Endothelial cell of umbilical vein (primary cell): ENCODE results near the gene ZNF260. TPM values are rescaled to one million over a fixed set of nuclear protein-coding genes. Genes with fewer than 3 reads are reported as not detected.

Source experiments
- BruUV-seq: library from RNA; stranded (reverse); fragments of 400-500 nt; replicated peaks from 2 replicates; lab custom pipeline; 2021; lab: Mats Ljungman, UMichigan
- CTCF ChIA-PET: fragments of 300-600, 350-600 bp; sonication (Branson Sonifier 250); formaldehyde crosslinking; loops from one replicate; lab custom pipeline; 2021; ENCODE audit warnings: antibody characterized with exemption, inconsistent platforms; lab: Charles Lee
- POLR2A ChIA-PET: fragments of 300-600, 350-600 bp; sonication (Branson Sonifier 250); formaldehyde crosslinking; loops from one replicate; lab custom pipeline; 2021; ENCODE audit warnings: antibody characterized with exemption, inconsistent platforms; lab: Charles Lee
- DNase-seq: peaks from one replicate; pipeline ENCODE4 v3.0.0-alpha.2; 2011; ENCODE audit warnings: low read depth, low spot score
- FAIRE-seq: peaks from 2 replicates; lab custom pipeline; 2011; peaks lifted over from hg19 to GRCh38; lab: Jason Lieb, UNC
- H2AFZ ChIP-seq: 2 replicates; pipeline ENCODE4 v1.6.0; 2012; ENCODE audit warnings: low read depth, low read length, control low read depth, inconsistent platforms
- H3K27ac ChIP-seq: 2 replicates; pipeline ENCODE4 v1.5.1; 2011; ENCODE audit warnings: low read depth, mild to moderate bottlenecking, control low read depth, low read length, moderate library complexity; ENCODE audit not compliant: insufficient read depth
- H3K27me3 ChIP-seq, 2 experiments: 2 replicates each; pipeline versions ENCODE4 v1.6.0 to v1.6.1; 2011; ENCODE audit warnings: low read length in 2 of 2, mixed read lengths in 1 of 2; ENCODE audit not compliant: control insufficient read depth in 2 of 2, insufficient read depth in 2 of 2
- H3K36me3 ChIP-seq, 2 experiments: 2 replicates in 1 of 2; 3 replicates in 1 of 2; pipeline ENCODE4 v1.5.1; 2011; ENCODE audit warnings: low read length in 2 of 2, mild to moderate bottlenecking in 1 of 2, moderate library complexity in 1 of 2; ENCODE audit not compliant: control insufficient read depth in 2 of 2, insufficient read depth in 2 of 2; ENCODE audit errors: extremely low read depth in 1 of 2
- H3K4me1 ChIP-seq: 3 replicates; pipeline ENCODE4 v1.5.1; 2011; ENCODE audit warnings: mild to moderate bottlenecking, low read length; ENCODE audit not compliant: control insufficient read depth, insufficient read depth; ENCODE audit errors: extremely low read depth
- H3K4me2 ChIP-seq: 2 replicates; pipeline ENCODE4 v1.6.1; 2011; ENCODE audit warnings: low read length, control low read depth, mixed read lengths; ENCODE audit not compliant: insufficient read depth
- H3K4me3 ChIP-seq, 3 experiments: fragments of 200-600 bp in 1 of 3; sonication (generic), shearing (Covaris generic) in 1 of 3; replicated peaks in 1 of 3; 2 replicates each; pipeline ENCODE4 v1.5.1; 2011 to 2016; ENCODE audit warnings: control low read depth in 3 of 3, low read length in 3 of 3, mild to moderate bottlenecking in 2 of 3, inconsistent platforms in 1 of 3, low read depth in 1 of 3, moderate library complexity in 1 of 3; ENCODE audit not compliant: insufficient read depth in 1 of 3
- H3K79me2 ChIP-seq: 2 replicates; pipeline ENCODE4 v1.6.0; 2012; ENCODE audit warnings: low read length, inconsistent platforms; ENCODE audit not compliant: control insufficient read depth, insufficient read depth
- H3K9ac ChIP-seq: replicated peaks from 2 replicates; pipeline ENCODE3; 2011; ENCODE audit warnings: low read length, control low read depth; ENCODE audit not compliant: insufficient read depth; ENCODE audit errors: extremely low read depth
- H3K9me1 ChIP-seq: replicated peaks from 3 replicates; pipeline ENCODE4 v1.6.0; 2011; ENCODE audit warnings: mild to moderate bottlenecking, low read length; ENCODE audit not compliant: control insufficient read depth, insufficient read depth; ENCODE audit errors: extremely low read depth
- H3K9me3 ChIP-seq: replicated peaks from 2 replicates; pipeline ENCODE4 v1.5.1; 2012; ENCODE audit warnings: low read length, inconsistent platforms; ENCODE audit not compliant: control insufficient read depth, insufficient read depth
- H4K20me1 ChIP-seq: replicated peaks from 2 replicates; pipeline ENCODE3; 2011; ENCODE audit warnings: mild to moderate bottlenecking, low read length; ENCODE audit not compliant: control insufficient read depth, insufficient read depth; ENCODE audit errors: extremely low read depth
- JUN ChIP-seq: IDR thresholded peaks from 2 replicates; pipeline ENCODE4 v1.6.1; 2011; ENCODE audit warnings: borderline replicate concordance, low read depth; ENCODE audit not compliant: insufficient read length, insufficient read depth
- MYC ChIP-seq: IDR thresholded peaks from one replicate; pipeline ENCODE4 v1.6.1; 2011; ENCODE audit warnings: mild to moderate bottlenecking, low read depth, low read length
- dilution Hi-C: fragments of 300-500 bp; cut with MboI; formaldehyde crosslinking; loops from one replicate; pipeline ENCODE4 v1.15.0; 2019; ENCODE audit warnings: low sequenced_read_pairs; ENCODE audit not compliant: extremely low pct_ligation_motif_present
- intact Hi-C: fragments of 100-400 bp; cut with micrococcal nuclease; formaldehyde crosslinking; loops from one replicate; pipeline ENCODE4 v1.10.0; 2022
- polyA plus RNA-seq, 4 experiments: library from polyadenylated mRNA; depleted of rRNA in 3 of 4; stranded (reverse) in 3 of 4; unstranded in 1 of 4; fragments of >200 nt; gene quantifications; 2 replicates each; pipeline versions ENCODE4 v1.2.1 to v1.2.3, GENCODE V29; 2011 to 2012; ENCODE audit warnings: missing spikeins in 1 of 4
- total RNA-seq: library from RNA; stranded (reverse); gene quantifications from 2 replicates; pipeline ENCODE4 v1.2.3, GENCODE V29; 2021
- TF ChIP-seq, protein P1 (sequence below): IDR thresholded peaks from 2 replicates; pipeline ENCODE4 v1.6.1; 2011; ENCODE audit not compliant: insufficient read depth, insufficient read length

Gene ZNF260
- total and polyA plus RNA-seq, 2 donors (not counting 3 experiments of a cell fraction or from before 2014, with no cell fraction given): 2.7 to 10.5 TPM

DNA sequence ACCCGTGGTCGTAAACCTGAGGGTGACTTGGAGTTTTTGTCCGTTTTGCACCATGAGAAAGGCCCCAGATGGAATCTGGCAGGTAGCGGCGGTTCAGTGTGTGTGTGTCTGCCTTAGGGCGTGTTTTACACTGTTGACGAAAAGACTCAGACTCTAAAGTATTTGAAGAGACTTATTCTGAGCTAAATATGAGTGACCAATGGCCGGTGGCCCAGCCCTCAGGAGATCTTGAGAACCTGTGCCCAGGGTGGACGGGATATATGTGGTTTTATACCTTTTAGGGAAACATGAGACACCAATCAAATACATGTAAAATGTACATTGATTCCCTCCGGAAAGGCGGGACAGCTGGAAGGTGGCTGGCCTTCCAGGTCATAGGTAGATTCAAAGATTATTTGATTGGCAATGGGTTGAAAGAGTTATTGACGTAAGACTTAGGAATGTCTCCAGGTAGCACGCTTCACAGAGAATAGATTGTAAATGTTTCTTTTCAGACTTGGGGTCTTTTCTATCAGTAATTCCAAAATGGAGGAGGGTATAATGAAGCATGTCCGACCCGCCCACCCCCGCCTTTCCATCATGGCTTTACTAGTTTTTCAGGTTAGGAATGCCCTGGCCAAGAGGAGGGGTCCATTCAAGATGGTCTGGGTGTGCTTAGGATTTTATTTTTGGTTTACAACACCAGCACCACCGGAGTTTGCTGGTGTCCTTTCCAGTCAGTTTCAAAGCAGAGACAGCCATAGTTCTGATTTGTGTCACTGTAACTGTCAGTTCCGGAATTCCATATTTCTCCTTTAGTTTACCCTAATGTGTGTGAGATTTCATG lies 46.0 kb upstream of the ZNF260 start:
- ChIA-PET CTCF (interaction anchor here (1.0 to 1.7 kb wide), 3 partner anchors 11 to 196 kb away, joined by 3 to 6 read pairs (median 5); partner anchors contain the start of genes ZFP14 and ZNF260), POLR2A (no interaction called here)
- H3K4me1 ChIP-seq: peaks cover 8% of the 10 kb centered on the region
- no peaks in the 10 kb centered on the region for H4K20me1 ChIP-seq
- no peaks in the 10 kb centered on the region for H3K9me1 ChIP-seq
- H3K27ac ChIP-seq: peak overlapping the region; percentile 22
- H3K4me2 ChIP-seq: peak overlapping the region; percentile 66
- DNase-seq (peak; percentile 51), FAIRE-seq (peak; percentile 8)
- no TSS peak for BruUV-seq
- H3K9me3 ChIP-seq: no peaks in the 10 kb centered on the region
- intact Hi-C loops: loop anchor here (1.0 to 2.0 kb wide), 3 partner anchors 31 to 92 kb away; partner anchors contain the start of genes ZNF260, ZNF382 and ZNF461
- peak overlapping the region; percentile 3 to 78 (median 57) for H3K4me3 ChIP-seq
- H3K79me2 ChIP-seq: peaks cover 11% of the 10 kb centered on the region
- dilution Hi-C loops: no loop called here
- H3K9ac ChIP-seq: peak overlapping the region; percentile 36
- peak overlapping the region; percentile 14 for H2AFZ ChIP-seq
- TF ChIP-seq, protein P1, sequence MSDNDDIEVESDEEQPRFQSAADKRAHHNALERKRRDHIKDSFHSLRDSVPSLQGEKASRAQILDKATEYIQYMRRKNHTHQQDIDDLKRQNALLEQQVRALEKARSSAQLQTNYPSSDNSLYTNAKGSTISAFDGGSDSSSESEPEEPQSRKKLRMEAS: no peak
- TF ChIP-seq JUN (no peak), MYC (no peak)
- no peaks in the 10 kb centered on the region for H3K27me3 ChIP-seq
- peaks cover under 1 to 8% of the 10 kb centered on the region in 2 experiments for H3K36me3 ChIP-seq
